Osteoblast (primary cell): ENCODE results near the gene MYLK. TPM values are rescaled to one million over a fixed set of nuclear protein-coding genes. Genes with fewer than 3 reads are reported as not detected.

ENCODE experiments used
- DNase-seq: peaks from one replicate; pipeline ENCODE4 v3.0.0; 2011; ENCODE audit warnings: low spot score, mixed read lengths; ENCODE audit not compliant: insufficient read length; ENCODE audit errors: missing footprints
- H2AFZ ChIP-seq: 2 replicates; pipeline ENCODE4 v1.6.0; 2011; ENCODE audit warnings: mild to moderate bottlenecking, low read length
- H3K27ac ChIP-seq: 2 replicates; pipeline ENCODE4 v1.5.1; 2011; ENCODE audit warnings: mild to moderate bottlenecking, low read depth, low read length, moderate library complexity
- H3K27me3 ChIP-seq: 2 replicates; pipeline ENCODE4 v1.6.0; 2012; ENCODE audit warnings: mild to moderate bottlenecking, control low read depth, inconsistent platforms, low read length, moderate library complexity; ENCODE audit not compliant: insufficient read depth
- H3K36me3 ChIP-seq: 2 replicates; pipeline ENCODE4 v1.5.1; 2011; ENCODE audit warnings: mild to moderate bottlenecking, low read length, control low read depth, moderate library complexity; ENCODE audit not compliant: insufficient read depth
- H3K4me1 ChIP-seq: 2 replicates; pipeline ENCODE4 v1.5.1; 2011; ENCODE audit warnings: mild to moderate bottlenecking, low read length, control low read depth, moderate library complexity; ENCODE audit not compliant: insufficient read depth
- H3K4me2 ChIP-seq: 2 replicates; pipeline ENCODE4 v1.6.0; 2011; ENCODE audit warnings: mild to moderate bottlenecking, low read length; ENCODE audit not compliant: insufficient read depth
- H3K4me3 ChIP-seq: fragments of 200-600 bp; sonication (generic); 3 replicates; pipeline ENCODE4 v1.5.1; 2012; ENCODE audit warnings: mild to moderate bottlenecking, low read length, inconsistent platforms; ENCODE audit not compliant: insufficient read depth
- H3K79me2 ChIP-seq: 2 replicates; pipeline ENCODE4 v1.6.0; 2012; ENCODE audit warnings: mild to moderate bottlenecking, low read length, control low read depth, inconsistent platforms; ENCODE audit not compliant: insufficient read depth
- H3K9me3 ChIP-seq: 2 replicates; pipeline ENCODE4 v1.5.1; 2011; ENCODE audit warnings: low read depth, low read length, control low read depth
- H4K20me1 ChIP-seq: 2 replicates; pipeline ENCODE4 v1.6.0; 2012; ENCODE audit warnings: mild to moderate bottlenecking, low read length, control low read depth; ENCODE audit not compliant: insufficient read depth
- CTCF ChIP-seq: IDR thresholded peaks from 2 replicates; pipeline ENCODE4 v1.5.1; 2011; ENCODE audit warnings: mild to moderate bottlenecking, low read depth, low read length, moderate library complexity; ENCODE audit errors: extremely low read depth
- total RNA-seq: library from RNA; depleted of rRNA; stranded (reverse); fragments of >200 nt; gene quantifications from 2 replicates; pipeline ENCODE4 v1.2.3, GENCODE V29; 2012

MYLK gene
- total RNA-seq, 1 donor = 268 TPM

- H3K36me3 ChIP-seq = peaks cover 42% of the 10 kb centered on the region
- H3K79me2 ChIP-seq = peaks cover 3% of the 10 kb centered on the region
These were observed 273.8 kb downstream of the MYLK start for GRCh38 chr3:123610331-123610730.

GRCh38 chr3:123609063-123609462 lies 275.1 kb downstream of the MYLK start:
- TF ChIP-seq CTCF = no peak
- no peak for DNase-seq
- no peak overlapping the region for H3K4me2 ChIP-seq

More at GRCh38 chr3:123610331-123610730, 273.8 kb downstream of the MYLK start:
- Histone ChIP-seq H3K27me3 (no peaks in the 10 kb centered on the region), H4K20me1 (no peaks in the 10 kb centered on the region), H2AFZ (no peak overlapping the region), H3K9me3 (no peaks in the 10 kb centered on the region), H3K27ac (no peak overlapping the region), H3K4me2 (no peak overlapping the region), H3K4me1 (peaks cover 8% of the 10 kb centered on the region), H3K4me3 (no peak overlapping the region)
- no peak for TF ChIP-seq CTCF
- DNase-seq = no peak

GRCh38 chr3:123608263-123608937 lies 275.7 kb downstream of the MYLK start:
- no peak for DNase-seq
- no peak overlapping the region for H2AFZ ChIP-seq
- no peak for TF ChIP-seq CTCF
- H3K36me3 ChIP-seq = peaks cover 29% of the 10 kb centered on the region
- no peaks in the 10 kb centered on the region for H4K20me1 ChIP-seq
- no peaks in the 10 kb centered on the region for H3K27me3 ChIP-seq
- no peak overlapping the region for H3K27ac ChIP-seq
- no peak overlapping the region for H3K4me3 ChIP-seq
- H3K9me3 ChIP-seq = no peaks in the 10 kb centered on the region
- peaks cover 18% of the 10 kb centered on the region for H3K4me1 ChIP-seq
- H3K4me2 ChIP-seq = no peak overlapping the region
- peaks cover 3% of the 10 kb centered on the region for H3K79me2 ChIP-seq

More at GRCh38 chr3:123609063-123609462, 275.1 kb downstream of the MYLK start:
- Histone ChIP-seq H3K4me3 (no peak overlapping the region), H3K79me2 (peaks cover 3% of the 10 kb centered on the region), H3K4me1 (peaks cover 17% of the 10 kb centered on the region), H3K27me3 (no peaks in the 10 kb centered on the region), H4K20me1 (no peaks in the 10 kb centered on the region), H3K9me3 (no peaks in the 10 kb centered on the region), H3K27ac (no peak overlapping the region), H2AFZ (no peak overlapping the region), H3K36me3 (peaks cover 36% of the 10 kb centered on the region)

GRCh38 chr3:123606527-123606926 lies 277.6 kb downstream of the MYLK start:
- no peak for TF ChIP-seq CTCF
- no peaks in the 10 kb centered on the region for H4K20me1 ChIP-seq
- H3K27ac ChIP-seq = no peak overlapping the region
- peaks cover 3% of the 10 kb centered on the region for H3K79me2 ChIP-seq
- H3K36me3 ChIP-seq = peaks cover 11% of the 10 kb centered on the region
- H3K4me3 ChIP-seq = no peak overlapping the region
- H3K4me2 ChIP-seq = no peak overlapping the region
- no peaks in the 10 kb centered on the region for H3K9me3 ChIP-seq
- H3K27me3 ChIP-seq = no peaks in the 10 kb centered on the region
- H2AFZ ChIP-seq = no peak overlapping the region
- no peak for DNase-seq
- peaks cover 30% of the 10 kb centered on the region for H3K4me1 ChIP-seq
